Measurements from ENCODE around the gene RCL1. TPM values are rescaled to one million over a fixed set of nuclear protein-coding genes. Genes with fewer than 3 reads are reported as not detected.
A peak's percentile ranks its signal among the peaks of the same experiment; 100 is the strongest.

The RCL1 gene
- total and polyA plus RNA-seq, 2 of the 13 experiments (the other 11 are each of a cell fraction or from before 2014, with no cell fraction given) = 22.3 to 31.6 TPM

DNA sequence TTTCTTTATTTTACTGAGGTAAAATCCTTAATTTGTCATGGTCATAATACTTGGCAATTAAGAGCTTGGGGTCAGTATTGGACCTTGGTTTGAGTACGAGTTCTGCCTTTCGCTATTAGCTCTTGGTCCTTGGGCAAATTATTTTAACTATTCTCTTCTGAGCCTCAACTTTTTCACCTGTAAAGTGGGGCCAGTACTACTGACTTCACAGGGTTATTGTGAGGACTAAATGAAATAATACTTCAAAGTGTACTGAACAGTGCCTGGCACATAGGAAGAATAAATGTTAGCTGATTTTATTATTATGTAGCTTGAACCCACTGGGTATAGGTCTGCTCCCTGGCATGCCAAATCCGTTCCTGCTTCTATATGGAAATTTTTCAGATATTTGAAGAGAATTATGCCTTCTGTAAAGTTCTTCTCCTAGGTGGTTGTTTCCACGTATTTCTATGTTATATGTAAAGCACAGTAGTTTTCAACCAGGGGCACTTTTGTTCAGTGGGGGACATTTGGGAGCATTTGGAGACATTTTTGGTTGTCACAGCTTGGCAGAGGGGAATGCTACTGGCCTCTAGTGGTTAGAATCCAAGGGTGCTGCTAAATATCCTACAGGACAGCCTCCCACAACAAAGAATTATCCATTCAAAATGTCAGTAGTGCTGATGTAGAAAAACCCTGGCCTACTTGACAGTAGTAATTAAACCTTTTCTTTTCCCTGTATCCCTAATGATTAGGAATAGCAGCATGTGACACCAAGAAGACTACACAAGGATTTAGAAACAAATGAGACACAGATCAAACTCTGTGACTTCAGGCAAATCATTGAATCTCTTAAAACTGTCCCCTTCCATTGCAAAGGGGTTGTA lies 4.5 kb downstream of the RCL1 start (continued):
- TF ChIP-seq ARNT2 (CRISPR knock-in tag; IDR thresholded peaks at IDR 0.05; ENCODE audit: low read depth) = no peak
- no peak for TF ChIP-seq SP2 (CRISPR knock-in tag; IDR thresholded peaks at IDR 0.05)
- TF ChIP-seq SIN3A (IDR thresholded peaks at IDR 0.05; ENCODE audit: borderline replicate concordance, low read depth, low read length) = no peak
- TF ChIP-seq MATR3 (CRISPR knock-in tag; IDR thresholded peaks at IDR 0.05) = no peak
- TF ChIP-seq JDP2 (CRISPR knock-in tag; IDR thresholded peaks at IDR 0.05; ENCODE audit: borderline replicate concordance) = no peak
- no peak for TF ChIP-seq ZKSCAN1 (IDR thresholded peaks at IDR 0.05; ENCODE audit: low read length)
- TF ChIP-seq, protein P1, sequence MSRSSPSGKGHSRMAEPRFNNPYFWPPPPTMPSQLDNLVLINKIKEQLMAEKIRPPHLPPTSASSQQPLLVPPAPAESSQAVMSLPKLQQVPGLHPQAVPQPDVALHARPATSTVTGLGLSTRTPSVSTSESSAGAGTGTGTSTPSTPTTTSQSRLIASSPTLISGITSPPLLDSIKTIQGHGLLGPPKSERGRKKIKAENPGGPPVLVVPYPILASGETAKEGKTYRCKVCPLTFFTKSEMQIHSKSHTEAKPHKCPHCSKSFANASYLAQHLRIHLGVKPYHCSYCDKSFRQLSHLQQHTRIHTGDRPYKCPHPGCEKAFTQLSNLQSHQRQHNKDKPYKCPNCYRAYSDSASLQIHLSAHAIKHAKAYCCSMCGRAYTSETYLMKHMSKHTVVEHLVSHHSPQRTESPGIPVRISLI (CRISPR knock-in tag; IDR thresholded peaks at IDR 0.05; ENCODE audit: borderline replicate concordance) = no peak
- no peak for TF ChIP-seq ZFP62 (CRISPR knock-in tag; IDR thresholded peaks at IDR 0.05)
- no peak for TF ChIP-seq NFIC (IDR thresholded peaks at IDR 0.05; ENCODE audit: low read length)
- no peak for TF ChIP-seq KDM5B (CRISPR knock-in tag; IDR thresholded peaks at IDR 0.05; ENCODE audit: borderline replicate concordance)
- TF ChIP-seq ELF3 (CRISPR knock-in tag; IDR thresholded peaks at IDR 0.05) = 0 out of 2 replicates have a peak, but pooled peaks have one; percentile 8
- no peak for TF ChIP-seq ZNF33A (CRISPR knock-in tag; IDR thresholded peaks at IDR 0.05; ENCODE audit: borderline replicate concordance)
- TF ChIP-seq TP53 (CRISPR knock-in tag; conservative IDR thresholded peaks at IDR 0.05) = no peak
- TF ChIP-seq ZNF367 (CRISPR knock-in tag; IDR thresholded peaks at IDR 0.05; ENCODE audit: borderline replicate concordance) = no peak
- no peak for TF ChIP-seq ZNF619 (CRISPR knock-in tag; IDR thresholded peaks at IDR 0.05)
- TF ChIP-seq CC2D1A (CRISPR knock-in tag; IDR thresholded peaks at IDR 0.05) = no peak
- no peak for TF ChIP-seq ZFP36L2 (CRISPR knock-in tag; IDR thresholded peaks at IDR 0.05)
- TF ChIP-seq SETDB1 (CRISPR knock-in tag; IDR thresholded peaks at IDR 0.05; ENCODE audit: borderline replicate concordance) = no peak
- TF ChIP-seq, protein P2, sequence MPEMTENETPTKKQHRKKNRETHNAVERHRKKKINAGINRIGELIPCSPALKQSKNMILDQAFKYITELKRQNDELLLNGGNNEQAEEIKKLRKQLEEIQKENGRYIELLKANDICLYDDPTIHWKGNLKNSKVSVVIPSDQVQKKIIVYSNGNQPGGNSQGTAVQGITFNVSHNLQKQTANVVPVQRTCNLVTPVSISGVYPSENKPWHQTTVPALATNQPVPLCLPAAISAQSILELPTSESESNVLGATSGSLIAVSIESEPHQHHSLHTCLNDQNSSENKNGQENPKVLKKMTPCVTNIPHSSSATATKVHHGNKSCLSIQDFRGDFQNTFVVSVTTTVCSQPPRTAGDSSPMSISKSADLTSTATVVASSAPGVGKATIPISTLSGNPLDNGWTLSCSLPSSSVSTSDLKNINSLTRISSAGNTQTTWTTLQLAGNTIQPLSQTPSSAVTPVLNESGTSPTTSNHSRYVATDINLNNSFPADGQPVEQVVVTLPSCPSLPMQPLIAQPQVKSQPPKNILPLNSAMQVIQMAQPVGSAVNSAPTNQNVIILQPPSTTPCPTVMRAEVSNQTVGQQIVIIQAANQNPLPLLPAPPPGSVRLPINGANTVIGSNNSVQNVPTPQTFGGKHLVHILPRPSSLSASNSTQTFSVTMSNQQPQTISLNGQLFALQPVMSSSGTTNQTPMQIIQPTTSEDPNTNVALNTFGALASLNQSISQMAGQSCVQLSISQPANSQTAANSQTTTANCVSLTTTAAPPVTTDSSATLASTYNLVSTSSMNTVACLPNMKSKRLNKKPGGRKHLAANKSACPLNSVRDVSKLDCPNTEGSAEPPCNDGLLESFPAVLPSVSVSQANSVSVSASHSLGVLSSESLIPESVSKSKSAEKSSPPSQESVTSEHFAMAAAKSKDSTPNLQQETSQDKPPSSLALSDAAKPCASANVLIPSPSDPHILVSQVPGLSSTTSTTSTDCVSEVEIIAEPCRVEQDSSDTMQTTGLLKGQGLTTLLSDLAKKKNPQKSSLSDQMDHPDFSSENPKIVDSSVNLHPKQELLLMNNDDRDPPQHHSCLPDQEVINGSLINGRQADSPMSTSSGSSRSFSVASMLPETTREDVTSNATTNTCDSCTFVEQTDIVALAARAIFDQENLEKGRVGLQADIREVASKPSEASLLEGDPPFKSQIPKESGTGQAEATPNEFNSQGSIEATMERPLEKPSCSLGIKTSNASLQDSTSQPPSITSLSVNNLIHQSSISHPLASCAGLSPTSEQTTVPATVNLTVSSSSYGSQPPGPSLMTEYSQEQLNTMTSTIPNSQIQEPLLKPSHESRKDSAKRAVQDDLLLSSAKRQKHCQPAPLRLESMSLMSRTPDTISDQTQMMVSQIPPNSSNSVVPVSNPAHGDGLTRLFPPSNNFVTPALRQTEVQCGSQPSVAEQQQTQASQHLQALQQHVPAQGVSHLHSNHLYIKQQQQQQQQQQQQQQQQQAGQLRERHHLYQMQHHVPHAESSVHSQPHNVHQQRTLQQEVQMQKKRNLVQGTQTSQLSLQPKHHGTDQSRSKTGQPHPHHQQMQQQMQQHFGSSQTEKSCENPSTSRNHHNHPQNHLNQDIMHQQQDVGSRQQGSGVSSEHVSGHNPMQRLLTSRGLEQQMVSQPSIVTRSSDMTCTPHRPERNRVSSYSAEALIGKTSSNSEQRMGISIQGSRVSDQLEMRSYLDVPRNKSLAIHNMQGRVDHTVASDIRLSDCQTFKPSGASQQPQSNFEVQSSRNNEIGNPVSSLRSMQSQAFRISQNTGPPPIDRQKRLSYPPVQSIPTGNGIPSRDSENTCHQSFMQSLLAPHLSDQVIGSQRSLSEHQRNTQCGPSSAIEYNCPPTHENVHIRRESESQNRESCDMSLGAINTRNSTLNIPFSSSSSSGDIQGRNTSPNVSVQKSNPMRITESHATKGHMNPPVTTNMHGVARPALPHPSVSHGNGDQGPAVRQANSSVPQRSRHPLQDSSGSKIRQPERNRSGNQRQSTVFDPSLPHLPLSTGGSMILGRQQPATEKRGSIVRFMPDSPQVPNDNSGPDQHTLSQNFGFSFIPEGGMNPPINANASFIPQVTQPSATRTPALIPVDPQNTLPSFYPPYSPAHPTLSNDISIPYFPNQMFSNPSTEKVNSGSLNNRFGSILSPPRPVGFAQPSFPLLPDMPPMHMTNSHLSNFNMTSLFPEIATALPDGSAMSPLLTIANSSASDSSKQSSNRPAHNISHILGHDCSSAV (CRISPR knock-in tag; IDR thresholded peaks at IDR 0.05; ENCODE audit: borderline replicate concordance) = no peak

Data from HepG2 (cell line).